C4-2B (cell line): Measurements from ENCODE around the gene SMAD1.

Source experiments
- CTCF ChIP-seq: fragments of 450-650 bp; conservative IDR thresholded peaks from 2 replicates; pipeline ENCODE4 v1.5.1; 2017; ENCODE audit warnings: mild to moderate bottlenecking
- ZFX ChIP-seq: fragments of 450-650 bp; IDR thresholded peaks from 2 replicates; pipeline ENCODE4 v1.6.1; 2017

GRCh38 chr4:145580906-145581305, 99.3 kb downstream of the SMAD1 start:
- no peak for TF ChIP-seq CTCF
- TF ChIP-seq ZFX, result no peak
